GM04503 (cell line): ENCODE measurements around the gene SYDE1.

Experiments
- DNase-seq: peaks from one replicate; pipeline ENCODE4 v3.0.0-alpha.2; 2012; ENCODE audit warnings: low read depth

SYDE1 gene

GRCh38 chr19:15125232-15126067 is 18.2 kb downstream of the SYDE1 start:
- DNase-seq: peak; percentile 79

GRCh38 chr19:15126131-15126910 is 19.1 kb downstream of the SYDE1 start:
- DNase-seq: no peak

DNA sequence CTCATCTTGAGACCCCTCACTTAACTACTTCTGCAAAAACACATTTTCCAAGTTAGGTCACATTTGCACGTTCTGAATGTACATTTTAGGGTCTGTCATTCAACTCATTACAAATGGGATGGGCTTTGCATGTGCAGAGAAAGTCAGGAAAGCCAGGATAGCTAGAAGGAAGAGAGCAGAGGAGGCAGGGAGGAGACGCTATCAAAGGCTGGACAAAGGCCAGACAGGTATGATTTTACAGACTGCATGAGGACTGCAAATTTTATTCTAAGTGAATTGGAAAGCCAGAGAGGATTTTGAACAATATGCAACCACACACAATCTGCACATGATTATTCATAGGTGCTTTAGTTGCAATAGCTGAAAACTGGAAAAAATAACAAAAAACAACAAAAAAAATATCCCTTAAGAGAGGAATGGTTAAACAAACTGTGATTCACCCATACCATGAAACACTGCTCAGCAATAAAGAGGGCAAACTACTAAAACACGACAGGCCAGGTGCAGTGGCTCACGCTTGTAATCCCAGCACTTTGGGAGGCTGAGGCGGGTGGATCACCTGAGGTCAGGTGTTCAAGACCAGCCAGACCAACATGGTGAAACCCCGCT is 21.1 kb downstream of the SYDE1 start:
- no peak for DNase-seq

- no peak for DNase-seq
These were observed 22.8 kb downstream of the SYDE1 start for GRCh38 chr19:15129856-15130585.

GRCh38 chr19:15136234-15136954 is 29.2 kb downstream of the SYDE1 start:
- no peak for DNase-seq

DNA sequence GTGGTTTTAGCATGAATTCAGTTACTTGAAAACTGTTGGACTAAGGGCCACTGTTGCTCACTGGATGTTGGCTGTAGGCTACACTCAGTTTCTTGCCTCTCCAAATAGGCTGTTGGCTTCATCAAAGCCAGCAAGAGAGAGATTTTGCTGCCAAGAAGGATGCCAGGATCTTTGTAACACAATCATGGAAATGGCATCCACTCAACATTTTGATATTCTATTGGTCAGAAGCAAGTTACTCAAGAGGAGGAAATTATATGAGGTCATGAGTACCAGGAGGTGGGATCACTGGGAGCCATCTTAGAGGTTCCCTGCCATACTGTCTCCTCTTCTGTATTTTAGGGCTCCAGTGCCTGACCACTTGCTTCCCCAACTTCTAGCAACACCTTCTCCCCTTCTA is 30.6 kb downstream of the SYDE1 start:
- no peak for DNase-seq

- DNase-seq: no peak
These were observed 31.2 kb downstream of the SYDE1 start for GRCh38 chr19:15138427-15138826.

- no peak for DNase-seq
These were observed 33.9 kb downstream of the SYDE1 start for GRCh38 chr19:15141143-15141542.

- no peak for DNase-seq
These were observed 35.1 kb downstream of the SYDE1 start for GRCh38 chr19:15142313-15142712.

DNA sequence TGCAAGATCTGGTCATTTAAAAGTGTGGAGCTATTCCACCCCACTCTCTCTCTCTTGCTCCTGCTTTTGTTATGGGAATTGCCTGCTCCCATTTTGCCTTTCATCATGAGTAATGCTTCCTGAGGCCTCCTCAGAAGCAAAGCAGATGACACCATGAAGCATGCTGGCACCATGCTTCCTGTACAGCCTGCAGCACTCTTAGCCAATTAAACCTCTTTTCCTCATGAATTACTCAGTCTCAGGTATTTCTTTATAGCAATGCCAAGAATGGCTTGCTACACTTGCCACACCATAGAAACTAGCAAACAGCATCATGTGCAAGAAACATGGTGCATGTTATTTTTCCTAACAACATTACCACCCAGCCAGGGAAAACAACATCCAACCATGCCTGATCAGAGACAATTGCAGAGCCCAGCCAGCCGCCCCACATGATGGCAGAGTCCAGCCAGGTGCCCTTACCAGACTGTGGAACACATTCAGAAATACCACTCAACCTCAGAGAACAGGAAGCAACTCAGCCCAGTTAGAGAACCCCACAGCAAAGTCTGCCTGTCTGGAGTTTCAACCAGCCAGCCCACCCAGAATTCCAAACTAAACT is 36.9 kb downstream of the SYDE1 start:
- DNase-seq: no peak

DNA sequence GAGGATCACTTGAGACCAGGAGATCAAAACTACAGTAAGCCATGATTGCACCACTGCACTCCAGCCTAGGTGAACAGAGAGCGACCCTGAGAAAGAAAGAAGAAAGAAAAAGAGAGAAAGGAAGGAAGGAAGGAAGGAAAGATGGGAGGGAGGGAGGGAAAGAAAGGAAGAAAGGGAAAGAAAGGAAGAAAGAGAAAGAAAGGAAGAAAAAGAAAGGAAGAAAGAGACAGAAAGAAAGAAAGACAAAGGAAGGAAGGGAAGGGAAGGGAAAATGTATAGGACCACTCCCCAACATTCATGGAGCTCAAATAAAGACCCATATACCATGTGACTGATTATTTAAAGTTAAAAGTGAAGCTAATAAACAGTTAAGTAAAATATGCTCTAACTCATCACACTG is 39.9 kb downstream of the SYDE1 start:
- DNase-seq: no peak

GRCh38 chr19:15149737-15150136 is 42.5 kb downstream of the SYDE1 start:
- DNase-seq: no peak

DNA sequence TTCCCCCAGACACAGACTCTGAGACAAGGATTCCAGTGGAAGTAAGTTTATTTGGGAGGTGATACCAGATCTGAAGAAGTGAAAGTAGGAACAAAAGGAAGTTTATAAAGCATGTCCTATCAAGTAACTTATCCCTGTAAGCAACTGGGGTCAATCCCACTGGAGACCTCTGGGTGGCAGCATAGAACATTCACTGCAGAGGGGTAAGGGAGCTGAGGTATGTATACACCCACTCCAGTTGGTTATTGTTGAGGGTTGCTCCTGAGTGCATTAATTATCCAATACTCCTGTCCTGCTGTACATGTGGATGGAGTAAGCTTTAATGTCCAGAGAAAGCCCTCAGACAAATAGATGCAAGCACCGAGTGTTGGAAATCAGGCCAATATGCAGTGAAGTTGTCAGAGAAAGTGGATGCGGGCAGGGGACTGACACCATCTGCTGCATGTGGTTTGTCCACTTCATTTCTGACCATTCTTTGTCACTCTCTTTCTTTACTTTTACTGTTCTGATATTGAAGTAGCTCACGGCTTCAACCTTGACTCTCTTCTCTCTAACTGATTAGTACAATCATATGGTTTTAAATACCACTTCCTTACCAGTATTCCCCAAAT is 46.9 kb downstream of the SYDE1 start:
- no peak for DNase-seq

DNA sequence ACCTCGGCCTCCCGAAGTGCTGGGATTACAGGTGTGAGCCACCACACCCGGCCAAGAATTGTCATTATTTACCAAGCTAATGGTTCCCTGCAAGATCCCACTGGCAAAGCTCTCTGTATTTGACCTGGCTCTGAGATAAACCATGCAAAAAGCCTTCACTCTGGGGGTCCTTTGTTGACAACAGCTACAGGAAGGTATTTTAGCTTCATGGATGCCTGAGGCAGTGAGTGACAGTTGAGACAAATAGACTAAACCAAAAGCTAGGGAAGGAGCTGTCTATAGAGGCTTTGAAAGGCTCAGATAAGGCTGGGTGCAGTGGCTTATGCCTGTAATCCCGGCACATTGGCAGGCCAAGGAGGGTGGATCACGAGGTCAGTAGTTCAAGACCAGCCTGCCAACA is 48.1 kb downstream of the SYDE1 start:
- no peak for DNase-seq

- no peak for DNase-seq
These were observed 49.2 kb downstream of the SYDE1 start for GRCh38 chr19:15156391-15156790.

DNA sequence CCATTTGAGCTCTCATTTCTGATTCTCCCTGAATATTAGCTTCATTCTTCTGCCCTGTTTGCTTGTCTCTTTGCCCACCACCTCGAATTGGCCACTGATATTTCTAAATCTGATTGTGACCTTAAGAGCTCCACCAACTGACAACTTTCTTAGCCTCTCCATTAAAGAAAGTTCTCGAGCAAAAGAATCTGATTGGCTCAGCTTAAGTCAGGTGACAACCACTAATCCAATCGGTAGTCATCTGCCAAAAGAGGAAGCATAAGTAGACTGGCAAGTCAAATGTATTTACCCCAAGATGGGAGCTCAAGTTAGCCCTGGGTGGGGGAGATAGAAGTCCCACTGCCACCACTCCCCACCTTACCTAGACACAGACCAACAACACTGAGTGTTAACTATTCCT is 52.0 kb downstream of the SYDE1 start:
- DNase-seq: no peak

DNA sequence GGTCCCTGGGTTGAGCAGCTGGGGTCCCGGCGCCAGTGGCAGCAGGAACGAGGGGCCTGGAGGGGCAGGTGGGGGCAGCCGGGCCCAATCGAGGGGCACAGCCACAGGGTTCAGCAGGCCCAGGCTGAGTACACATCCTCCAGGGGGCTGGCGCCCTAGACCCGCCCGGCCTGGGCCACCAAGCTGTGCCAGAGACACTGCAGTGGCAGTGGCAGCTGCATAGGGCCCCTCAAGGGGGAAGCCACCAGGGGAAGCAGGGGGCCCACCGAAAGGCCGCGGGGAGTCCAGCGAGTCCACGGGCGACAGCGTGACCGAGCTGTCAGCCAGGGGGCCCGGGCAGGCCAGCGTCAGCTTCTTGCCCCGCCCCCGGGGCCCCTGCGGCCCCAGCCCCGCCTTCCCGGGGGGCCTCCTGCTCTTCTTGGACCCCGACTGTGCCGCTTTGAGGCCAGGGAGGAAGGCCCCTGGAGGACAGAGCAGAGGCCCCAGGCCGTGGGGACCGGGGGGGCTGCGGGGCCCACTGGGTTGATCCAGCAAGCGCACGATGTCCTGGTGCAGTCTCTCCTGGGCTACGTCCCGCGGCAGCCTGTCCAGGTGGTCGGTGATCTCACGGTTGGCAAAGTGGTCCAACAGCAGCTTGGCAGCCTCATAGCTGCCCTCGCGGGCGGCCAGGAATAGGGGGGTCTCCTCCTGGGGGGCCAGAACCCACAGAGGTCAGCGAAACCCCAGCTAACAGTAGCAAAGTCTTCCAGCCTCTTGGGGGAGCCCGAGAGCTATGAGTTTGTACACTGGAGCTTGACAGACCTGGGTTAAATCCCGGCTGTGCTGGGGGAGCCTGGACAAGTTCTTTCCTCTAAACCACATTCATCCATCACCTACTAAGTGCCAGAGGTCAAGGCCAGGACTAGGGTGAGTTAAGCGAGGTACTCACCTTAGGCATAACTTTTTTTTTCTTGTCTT is 54.1 kb downstream of the SYDE1 start:
- no peak for DNase-seq
